ENCODE measurements around the gene SLC27A6.
"Not testable (repeated sequence)": the region's sequence is repeated elsewhere in the genome, so short reads cannot be mapped to it uniquely, and the experiment has no call there.

The SLC27A6 gene

DNA sequence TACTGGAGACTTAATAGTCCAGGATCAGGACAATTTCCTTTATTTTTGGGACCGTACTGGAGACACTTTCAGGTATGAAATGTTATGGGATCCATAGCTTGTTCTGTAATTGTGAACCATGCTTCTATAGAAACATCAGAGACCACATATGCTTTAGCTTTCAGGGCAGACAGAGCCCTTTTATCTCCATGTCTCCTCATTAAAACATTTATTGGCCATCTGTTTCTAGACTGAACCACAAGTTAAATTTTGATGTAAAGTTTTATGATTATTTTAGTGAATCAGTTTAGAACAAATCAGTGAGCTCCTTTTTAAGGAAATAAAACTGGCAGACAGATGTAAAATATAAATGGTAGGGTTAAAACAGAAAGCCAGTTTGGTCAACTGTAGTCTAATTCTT, 62.0 kb downstream of the SLC27A6 start:
- H3K9ac ChIP-seq (ENCODE audit: low read length), result no peak overlapping the region
- H4K20me1 ChIP-seq (ENCODE audit: insufficient read depth, low read length), result no peaks in the 10 kb centered on the region
- TF ChIP-seq, protein P1, sequence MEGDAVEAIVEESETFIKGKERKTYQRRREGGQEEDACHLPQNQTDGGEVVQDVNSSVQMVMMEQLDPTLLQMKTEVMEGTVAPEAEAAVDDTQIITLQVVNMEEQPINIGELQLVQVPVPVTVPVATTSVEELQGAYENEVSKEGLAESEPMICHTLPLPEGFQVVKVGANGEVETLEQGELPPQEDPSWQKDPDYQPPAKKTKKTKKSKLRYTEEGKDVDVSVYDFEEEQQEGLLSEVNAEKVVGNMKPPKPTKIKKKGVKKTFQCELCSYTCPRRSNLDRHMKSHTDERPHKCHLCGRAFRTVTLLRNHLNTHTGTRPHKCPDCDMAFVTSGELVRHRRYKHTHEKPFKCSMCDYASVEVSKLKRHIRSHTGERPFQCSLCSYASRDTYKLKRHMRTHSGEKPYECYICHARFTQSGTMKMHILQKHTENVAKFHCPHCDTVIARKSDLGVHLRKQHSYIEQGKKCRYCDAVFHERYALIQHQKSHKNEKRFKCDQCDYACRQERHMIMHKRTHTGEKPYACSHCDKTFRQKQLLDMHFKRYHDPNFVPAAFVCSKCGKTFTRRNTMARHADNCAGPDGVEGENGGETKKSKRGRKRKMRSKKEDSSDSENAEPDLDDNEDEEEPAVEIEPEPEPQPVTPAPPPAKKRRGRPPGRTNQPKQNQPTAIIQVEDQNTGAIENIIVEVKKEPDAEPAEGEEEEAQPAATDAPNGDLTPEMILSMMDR (IDR thresholded peaks at IDR 0.05; ENCODE audit: low read depth, low read length), result no peak
- TF ChIP-seq EZH2phosphoT487 (IDR thresholded peaks at IDR 0.05; ENCODE audit: low read depth), result no peak
- H2AFZ ChIP-seq (ENCODE audit: low read depth, low read length), result 0 out of 2 replicates have a peak overlapping the region, but pooled peaks have one; percentile 7
- H3K4me2 ChIP-seq (ENCODE audit: low read length), result no peak overlapping the region
- H3K27me3 ChIP-seq (ENCODE audit: low read depth, low read length), result no peaks in the 10 kb centered on the region
- no peaks in the 10 kb centered on the region for H3K79me2 ChIP-seq (ENCODE audit: low read length)
- H3K36me3 ChIP-seq (replicated peaks; ENCODE audit: low read depth, low read length), result no peaks in the 10 kb centered on the region
- H3K4me1 ChIP-seq (ENCODE audit: low read length), result no peaks in the 10 kb centered on the region
- H3K9me3 ChIP-seq (ENCODE audit: insufficient read depth, low read length), result no peaks in the 10 kb centered on the region
- H3K27ac ChIP-seq (ENCODE audit: low read length), result no peak overlapping the region
- no peak overlapping the region for H3K4me3 ChIP-seq (ENCODE audit: low read length)

DNA sequence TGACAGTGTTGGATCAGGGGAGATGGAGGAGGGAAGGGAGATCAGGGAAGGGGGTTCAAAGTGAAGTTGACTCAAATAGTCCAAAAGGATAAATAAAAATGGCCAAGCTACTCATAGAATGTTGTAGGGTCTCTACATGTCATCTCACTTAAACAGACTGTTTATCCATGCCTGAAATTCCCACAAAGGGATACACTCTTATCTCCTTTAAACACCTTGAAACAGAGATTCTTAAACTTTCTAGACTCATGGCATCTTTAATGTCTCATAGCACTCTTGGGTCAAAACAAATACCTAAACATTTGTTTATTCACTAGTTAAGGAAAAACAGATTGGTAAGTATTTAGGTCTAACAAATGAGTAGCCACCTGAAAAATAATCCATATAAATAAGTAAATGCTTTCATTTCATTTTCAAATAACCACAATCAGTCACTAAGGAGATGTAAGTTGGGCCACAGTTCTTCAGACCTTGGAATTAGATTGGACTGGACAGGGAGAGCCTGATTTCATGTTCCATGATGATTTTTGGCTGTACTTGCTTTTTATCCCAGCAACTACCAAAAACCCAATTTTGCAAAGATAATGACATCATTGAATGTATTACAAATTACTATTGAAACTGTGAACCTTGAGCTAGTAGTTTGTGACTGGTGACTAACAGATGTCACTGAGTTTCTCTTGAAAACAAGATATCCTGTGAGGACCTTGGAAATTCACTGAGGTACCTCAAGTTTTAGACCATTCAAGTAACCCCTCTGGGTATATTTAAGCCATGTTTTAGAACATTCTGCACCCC, 66.8 kb downstream of the SLC27A6 start:
- Histone ChIP-seq H3K4me1 (ENCODE audit: low read length) (no peaks in the 10 kb centered on the region), H3K27me3 (ENCODE audit: low read depth, low read length) (no peaks in the 10 kb centered on the region), H3K4me3 (ENCODE audit: low read length) (no peak overlapping the region), H3K4me2 (ENCODE audit: low read length) (no peak overlapping the region), H3K9ac (ENCODE audit: low read length) (no peak overlapping the region), H4K20me1 (ENCODE audit: insufficient read depth, low read length) (no peaks in the 10 kb centered on the region), H3K9me3 (ENCODE audit: insufficient read depth, low read length) (no peaks in the 10 kb centered on the region), H2AFZ (ENCODE audit: low read depth, low read length) (no peak overlapping the region), H3K27ac (ENCODE audit: low read length) (no peak overlapping the region), H3K36me3 (replicated peaks; ENCODE audit: low read depth, low read length) (no peaks in the 10 kb centered on the region), H3K79me2 (ENCODE audit: low read length) (no peaks in the 10 kb centered on the region)
- TF ChIP-seq, protein P1 (IDR thresholded peaks at IDR 0.05; ENCODE audit: low read depth, low read length), result no peak
- no peak for TF ChIP-seq EZH2phosphoT487 (IDR thresholded peaks at IDR 0.05; ENCODE audit: low read depth)

DNA sequence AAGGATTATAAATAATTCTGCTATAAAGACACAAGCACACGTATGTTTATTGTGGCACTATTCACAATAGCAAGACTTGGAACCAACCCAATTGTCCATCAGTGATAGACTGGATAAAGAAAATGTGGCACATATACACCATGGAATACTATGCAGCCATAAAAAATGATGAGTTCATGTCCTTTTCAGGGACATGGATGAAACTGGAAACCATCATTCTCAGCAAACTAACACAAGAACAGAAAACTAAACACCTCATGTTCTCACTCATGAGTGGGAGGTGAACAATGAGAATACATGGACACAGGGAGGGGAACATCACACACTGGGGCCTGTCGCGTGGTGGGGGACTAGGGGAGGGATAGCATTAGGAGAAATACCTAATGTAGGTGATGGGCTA, 71.0 kb downstream of the SLC27A6 start:
- H3K9ac ChIP-seq (ENCODE audit: low read length); H4K20me1 ChIP-seq (ENCODE audit: insufficient read depth, low read length); H2AFZ ChIP-seq (ENCODE audit: low read depth, low read length); H3K36me3 ChIP-seq (replicated peaks; ENCODE audit: low read depth, low read length); H3K4me2 ChIP-seq (ENCODE audit: low read length); H3K4me3 ChIP-seq (ENCODE audit: low read length); H3K27me3 ChIP-seq (ENCODE audit: low read depth, low read length); H3K79me2 ChIP-seq (ENCODE audit: low read length); H3K27ac ChIP-seq (ENCODE audit: low read length); H3K9me3 ChIP-seq (ENCODE audit: insufficient read depth, low read length); H3K4me1 ChIP-seq (ENCODE audit: low read length): not testable (repeated sequence)

DNA sequence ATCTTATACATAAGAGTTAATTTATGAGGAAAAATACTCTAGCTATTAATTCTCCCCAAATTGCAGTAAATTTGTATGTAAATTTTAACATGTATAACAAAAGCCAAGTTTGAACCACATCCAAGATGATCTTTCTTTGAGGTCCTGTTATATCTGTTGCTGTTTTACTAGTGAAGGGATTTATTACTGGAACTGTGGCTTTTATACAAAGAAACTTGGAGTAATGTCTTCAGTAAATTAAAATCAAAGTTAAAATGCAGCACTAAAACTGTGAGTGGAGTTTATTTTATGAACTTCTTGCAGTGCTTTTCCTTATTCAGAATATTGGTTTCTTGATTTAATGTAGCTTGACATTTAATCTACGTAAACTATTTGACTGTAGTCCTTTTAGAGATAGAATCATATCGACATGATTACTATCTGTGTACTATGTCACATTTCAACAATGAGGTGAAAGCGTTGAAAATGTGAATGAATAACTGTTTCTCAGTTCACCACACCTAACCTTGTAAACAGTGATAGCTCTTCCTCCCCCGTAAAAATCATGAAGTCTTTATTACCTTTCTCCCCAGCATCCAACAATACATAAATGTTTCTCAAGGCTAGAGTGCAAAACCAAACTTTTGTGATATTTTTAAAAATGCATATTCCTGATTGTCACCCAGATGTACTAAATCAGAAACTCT, 76.1 kb downstream of the SLC27A6 start:
- Histone ChIP-seq H2AFZ (ENCODE audit: low read depth, low read length) (no peak overlapping the region), H3K27ac (ENCODE audit: low read length) (no peak overlapping the region), H3K4me1 (ENCODE audit: low read length) (no peaks in the 10 kb centered on the region), H3K4me2 (ENCODE audit: low read length) (no peak overlapping the region), H3K9me3 (ENCODE audit: insufficient read depth, low read length) (no peaks in the 10 kb centered on the region), H3K9ac (ENCODE audit: low read length) (no peak overlapping the region), H4K20me1 (ENCODE audit: insufficient read depth, low read length) (no peaks in the 10 kb centered on the region), H3K36me3 (replicated peaks; ENCODE audit: low read depth, low read length) (no peaks in the 10 kb centered on the region), H3K79me2 (ENCODE audit: low read length) (no peaks in the 10 kb centered on the region), H3K27me3 (ENCODE audit: low read depth, low read length) (no peaks in the 10 kb centered on the region), H3K4me3 (ENCODE audit: low read length) (no peak overlapping the region)
- TF ChIP-seq, protein P1 (IDR thresholded peaks at IDR 0.05; ENCODE audit: low read depth, low read length), result no peak
- TF ChIP-seq EZH2phosphoT487 (IDR thresholded peaks at IDR 0.05; ENCODE audit: low read depth), result no peak

All from OCI-LY3 (cell line).